HT1080 (cell line): ENCODE data around the gene AKTIP. TPM values are rescaled to one million over a fixed set of nuclear protein-coding genes. Genes with fewer than 3 reads are reported as not detected.
"Not testable (repeated sequence)": the region's sequence is repeated elsewhere in the genome, so short reads cannot be mapped to it uniquely, and the experiment has no call there.

Source experiments
- DNase-seq: peaks from one replicate; pipeline ENCODE4 v3.0.0-alpha.2; 2015; ENCODE audit warnings: low read depth
- total RNA-seq: library from RNA; depleted of rRNA; stranded (reverse); fragments of >200 nt; shearing (Covaris generic); gene quantifications from 2 replicates; pipeline ENCODE4 v1.2.3, GENCODE V29; 2014

Gene AKTIP
- total RNA-seq, 1 experiment from 2014 or later: 24.3 TPM

DNA sequence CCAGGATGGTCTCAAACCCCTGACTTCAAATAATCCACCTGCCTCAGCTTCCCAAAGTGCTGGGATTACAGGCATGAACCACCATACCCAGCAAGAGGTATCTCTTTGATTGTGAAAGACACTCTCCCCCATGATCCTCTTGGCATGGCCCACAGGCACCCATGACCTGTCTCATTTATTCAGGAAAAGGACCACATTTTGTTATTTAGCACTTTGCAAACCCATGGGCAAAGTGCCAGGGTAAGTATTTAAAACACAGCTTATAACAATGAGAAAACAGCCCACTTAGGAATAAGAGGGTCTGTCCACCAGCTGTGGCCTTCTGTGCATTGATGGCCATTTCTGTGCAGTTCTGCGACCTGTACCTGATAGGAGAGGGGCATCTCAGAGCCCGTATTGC is 12.8 kb upstream of the AKTIP start:
- DNase-seq: no peak

- DNase-seq: peak; percentile 69
Observed at GRCh38 chr16:53515259-53515658, 12.2 kb upstream of the AKTIP start.

- not testable (repeated sequence) for DNase-seq
Observed at GRCh38 chr16:53512795-53513194, 9.8 kb upstream of the AKTIP start.

- no peak for DNase-seq
Observed at GRCh38 chr16:53511403-53512280, 8.6 kb upstream of the AKTIP start.

- no peak for DNase-seq
Observed at GRCh38 chr16:53511084-53511402, 8.0 kb upstream of the AKTIP start.

DNA sequence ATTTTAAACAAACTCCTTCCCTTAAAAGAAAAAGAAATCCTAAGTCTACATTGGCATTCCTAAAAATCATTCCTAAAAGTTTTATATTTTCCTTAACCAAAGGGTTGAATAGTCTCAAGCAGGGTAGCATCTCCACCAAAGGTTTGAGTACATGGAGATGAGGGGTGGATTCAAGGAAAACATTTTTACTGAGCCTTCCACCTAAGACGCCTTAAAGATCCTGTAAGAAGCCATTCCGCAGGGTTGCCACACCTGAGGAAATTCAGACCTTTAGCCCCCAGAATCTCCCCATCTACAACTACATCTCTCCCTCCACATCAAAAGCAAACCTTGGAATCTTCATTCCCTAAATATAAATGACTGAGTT is 7.7 kb upstream of the AKTIP start:
- DNase-seq: no peak

- DNase-seq: peak; percentile 49
Observed at GRCh38 chr16:53509906-53510703, 7.1 kb upstream of the AKTIP start.

DNA sequence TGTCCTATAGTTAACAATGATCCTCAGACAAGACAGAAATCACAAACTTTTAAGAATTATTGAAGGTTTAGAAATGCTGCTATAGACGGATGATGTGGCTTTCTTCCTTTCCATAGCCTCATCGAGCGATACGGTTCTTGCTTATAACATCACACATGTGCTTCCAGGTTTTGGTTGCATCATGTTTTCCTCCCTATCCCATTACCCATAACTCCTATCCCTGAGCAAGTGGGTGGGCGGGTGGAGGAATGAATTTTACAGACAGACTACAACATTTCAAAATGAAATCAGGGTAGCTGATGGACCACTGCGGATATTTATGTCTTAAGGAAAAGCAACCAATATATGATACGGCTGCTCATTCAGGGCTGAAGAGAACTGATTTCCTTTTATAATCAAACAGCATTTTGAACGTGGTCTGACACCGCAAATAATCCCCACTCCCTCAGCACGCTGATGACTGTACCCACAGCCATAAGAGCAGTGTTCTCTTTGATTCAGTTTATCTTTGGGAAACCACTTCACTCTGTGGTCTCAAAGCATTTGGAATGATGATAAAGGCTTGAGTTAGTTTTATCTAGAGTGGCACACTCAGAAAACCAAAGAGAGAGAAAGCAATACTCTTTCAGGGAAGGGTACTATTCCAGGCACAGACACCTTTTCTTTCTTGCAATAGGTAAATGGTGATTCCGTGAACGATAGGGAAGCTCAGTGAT is 4.6 kb upstream of the AKTIP start:
- DNase-seq: no peak

GRCh38 chr16:53506254-53506653 is 3.2 kb upstream of the AKTIP start:
- no peak for DNase-seq

DNA sequence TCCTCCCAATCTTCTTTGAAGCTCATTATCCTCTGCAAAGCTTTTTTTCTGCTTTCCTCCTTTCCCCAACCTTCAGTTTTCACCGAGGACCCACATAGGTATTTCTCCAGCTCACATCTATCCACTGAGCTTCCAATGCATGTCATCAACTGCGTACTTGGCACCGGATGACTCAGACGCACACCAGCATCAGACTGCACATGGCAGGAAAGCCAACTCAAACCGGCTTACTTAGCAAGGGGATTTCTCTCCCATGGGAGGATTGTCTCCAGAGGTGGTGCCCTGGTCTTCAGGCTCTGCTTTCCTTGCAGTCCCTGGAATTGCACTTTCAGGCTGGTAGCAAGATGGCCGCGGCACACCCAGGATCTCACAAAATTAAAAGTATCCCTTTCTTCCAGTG is 1.7 kb upstream of the AKTIP start:
- DNase-seq: peak; percentile 46

DNA sequence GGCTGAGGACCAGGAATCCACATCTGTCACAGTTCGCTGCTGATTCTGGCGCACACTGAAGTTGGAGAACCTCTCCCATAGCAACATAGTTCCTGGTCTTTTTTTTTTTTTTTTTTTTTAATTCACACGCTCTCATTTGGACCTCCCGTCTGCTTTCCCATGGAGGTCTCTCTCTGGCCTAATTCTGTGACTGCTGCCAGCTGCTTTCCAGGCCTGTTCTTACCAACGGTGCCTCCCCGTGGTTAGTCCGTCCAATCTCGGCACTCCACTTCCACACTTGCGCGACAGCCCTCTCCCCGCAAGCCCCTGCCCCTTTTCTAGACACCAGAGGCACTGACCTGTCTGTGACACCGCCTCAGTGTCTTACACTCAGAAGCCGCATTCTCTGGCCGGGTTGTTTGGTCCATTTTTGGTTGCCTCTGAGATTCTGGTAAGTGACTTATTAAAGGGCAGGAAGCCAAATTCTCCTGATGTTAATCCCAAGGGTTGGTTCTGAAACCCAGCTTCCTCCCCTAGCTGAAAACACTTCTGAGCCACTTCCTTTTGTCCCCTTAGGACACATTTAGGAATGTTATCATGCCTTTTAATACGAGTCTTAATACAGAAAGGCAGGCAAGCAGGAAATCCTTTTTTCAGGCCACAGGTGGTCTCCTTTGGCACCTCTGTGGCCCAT is 1.1 kb upstream of the AKTIP start:
- DNase-seq: peak; percentile 35

DNA sequence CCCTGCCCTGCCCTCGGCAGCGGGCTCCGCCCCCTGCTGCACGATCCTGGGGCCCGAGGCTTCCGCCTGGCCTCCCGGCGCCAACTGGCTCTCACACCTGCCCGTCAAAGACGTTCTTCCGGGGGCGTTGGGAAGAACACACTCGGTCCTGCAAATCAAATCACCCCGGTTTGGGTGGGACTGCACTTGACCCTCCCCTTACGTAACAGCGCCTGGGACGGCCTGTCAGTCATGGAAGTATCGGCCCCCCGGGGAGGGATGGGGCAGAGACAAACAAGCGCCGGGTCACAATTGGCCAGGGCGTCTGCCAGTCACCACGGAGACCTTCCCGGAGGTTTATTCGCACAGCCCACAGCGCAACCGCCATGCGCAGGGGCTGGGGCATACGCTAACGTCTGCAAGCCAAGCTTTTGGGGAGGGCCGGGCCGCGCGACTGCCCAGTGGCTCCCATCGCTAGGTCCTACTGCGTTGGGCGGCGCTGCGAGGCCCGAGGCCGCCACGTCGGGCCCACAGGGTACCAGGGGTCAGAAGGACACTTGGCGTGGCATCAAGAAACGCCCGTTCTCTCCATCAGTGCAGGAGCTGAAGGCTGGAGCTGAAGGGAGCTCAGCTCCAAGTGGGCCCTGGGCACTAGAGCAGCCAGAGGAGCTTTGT is 388 bp upstream of the AKTIP start:
- DNase-seq: peak; percentile 100

- no peak for DNase-seq
Observed at GRCh38 chr16:53501216-53501859, 1.7 kb downstream of the AKTIP start.

- no peak for DNase-seq
Observed at GRCh38 chr16:53498984-53499383, 4.0 kb downstream of the AKTIP start.

- no peak for DNase-seq
Observed at GRCh38 chr16:53495325-53495724, 7.7 kb downstream of the AKTIP start.

GRCh38 chr16:53494636-53495035 is 8.4 kb downstream of the AKTIP start:
- DNase-seq: no peak

DNA sequence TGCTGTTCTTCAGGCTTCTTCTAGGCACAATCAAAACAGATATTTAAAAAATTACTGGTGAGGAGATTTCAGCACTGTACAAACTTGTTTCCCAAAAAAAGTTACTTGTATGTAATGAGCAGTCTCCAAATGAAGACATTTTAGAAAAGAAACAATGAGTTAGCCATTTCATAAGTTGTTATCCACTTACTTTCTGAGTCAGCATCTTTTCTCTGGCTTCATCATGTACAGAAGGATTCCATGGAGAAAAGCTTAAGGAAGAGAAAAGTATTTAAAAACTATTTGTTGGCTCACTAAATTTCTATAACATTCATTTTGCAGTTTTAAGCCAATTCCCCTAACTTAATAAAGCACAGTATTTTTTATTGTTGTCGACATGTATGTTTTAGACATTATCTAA is 10.5 kb downstream of the AKTIP start:
- DNase-seq: no peak

GRCh38 chr16:53489755-53490154 is 13.3 kb downstream of the AKTIP start:
- DNase-seq: no peak

DNA sequence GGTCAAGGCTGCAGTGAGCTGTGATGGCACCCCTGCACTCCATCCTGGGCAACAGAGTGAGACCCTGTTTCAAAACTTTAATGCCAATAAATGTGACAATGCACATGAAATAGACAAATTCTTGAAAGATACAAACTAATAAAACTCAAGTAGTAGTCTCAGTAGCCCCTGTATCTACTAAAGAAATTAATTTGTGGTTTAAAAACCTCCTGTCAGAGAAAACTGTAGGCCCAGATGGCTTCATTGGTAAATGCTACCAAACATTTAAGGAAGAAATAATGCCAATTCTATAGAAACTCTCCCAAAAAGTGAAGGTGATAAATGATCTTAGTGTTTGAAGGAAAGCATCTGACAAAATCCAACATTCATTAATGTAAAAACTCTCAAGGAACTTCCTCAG is 16.8 kb downstream of the AKTIP start:
- no peak for DNase-seq

GRCh38 chr16:53484542-53484941 is 18.5 kb downstream of the AKTIP start:
- DNase-seq: no peak

DNA sequence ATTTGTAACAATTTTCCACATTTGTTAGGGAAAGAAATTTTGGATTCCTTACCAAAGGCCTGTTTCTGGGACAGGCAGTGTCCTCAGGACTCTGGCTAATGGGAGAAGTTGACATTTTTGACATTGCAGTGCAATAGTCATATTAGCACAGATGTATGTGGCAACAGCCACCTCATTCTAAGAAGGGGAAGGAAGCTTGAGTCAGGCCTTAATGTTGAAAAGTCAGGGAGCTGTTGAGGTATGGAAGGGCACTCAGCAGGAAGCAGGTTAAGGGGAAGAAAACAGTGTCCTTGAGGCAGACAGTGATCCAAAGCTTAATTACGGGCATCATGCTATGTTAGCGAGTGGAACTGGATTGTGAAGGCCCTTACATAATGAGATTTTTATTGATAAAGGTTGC is 20.9 kb downstream of the AKTIP start:
- DNase-seq: no peak
